OCI-LY1 (cell line): ENCODE data around the gene RSPH1.

ENCODE experiments used
- H2AFZ ChIP-seq: fragments of 200-600 bp; sonication (generic), shearing (Covaris generic); 2 replicates; pipeline ENCODE4 v1.6.0; 2014; ENCODE audit warnings: antibody characterized with exemption, mild to moderate bottlenecking, low read length
- H3F3A ChIP-seq: fragments of 200-600 bp; sonication (generic), shearing (Covaris generic); 2 replicates; pipeline ENCODE4 v1.6.0; 2014; ENCODE audit warnings: mild to moderate bottlenecking, antibody characterized with exemption, low read length, moderate library complexity; ENCODE audit not compliant: insufficient read depth
- H3K27ac ChIP-seq: fragments of 200-600 bp; sonication (generic); 2 replicates; pipeline ENCODE4 v1.5.1; 2014; ENCODE audit warnings: low read length, mixed run types, mild to moderate bottlenecking, low read depth; ENCODE audit not compliant: poor library complexity, severe bottlenecking
- H3K27me3 ChIP-seq: fragments of 200-600 bp; sonication (generic); 2 replicates; pipeline ENCODE4 v1.6.0; 2014; ENCODE audit warnings: antibody characterized with exemption, mild to moderate bottlenecking, low read length, moderate library complexity; ENCODE audit not compliant: insufficient read depth
- H3K36me3 ChIP-seq: fragments of 200-600 bp; sonication (generic); 2 replicates; pipeline ENCODE4 v1.6.1; 2014; ENCODE audit warnings: mild to moderate bottlenecking, antibody characterized with exemption, low read length, moderate library complexity, mixed read lengths; ENCODE audit not compliant: insufficient read depth
- H3K4me1 ChIP-seq: fragments of 200-600 bp; sonication (generic); 2 replicates; pipeline ENCODE4 v1.5.1; 2014; ENCODE audit warnings: mild to moderate bottlenecking, low read length, moderate library complexity; ENCODE audit not compliant: insufficient read depth, severe bottlenecking
- H3K4me2 ChIP-seq: fragments of 200-600 bp; sonication (generic), shearing (Covaris generic); 2 replicates; pipeline ENCODE4 v1.6.1; 2014; ENCODE audit warnings: low read length
- H3K4me3 ChIP-seq: fragments of 200-600 bp; sonication (generic); 2 replicates; pipeline ENCODE4 v1.5.1; 2014; ENCODE audit warnings: low read length, low read depth, mild to moderate bottlenecking, mixed read lengths; ENCODE audit not compliant: poor library complexity, severe bottlenecking
- H3K79me2 ChIP-seq: fragments of 200-600 bp; shearing (Covaris generic); 2 replicates; pipeline ENCODE4 v1.6.1; 2016; ENCODE audit warnings: mixed run types, low read length, mixed read lengths; ENCODE audit not compliant: insufficient read depth
- H3K9ac ChIP-seq: fragments of 200-600 bp; sonication (generic), shearing (Covaris generic); 2 replicates; pipeline ENCODE4 v1.6.1; 2014; ENCODE audit warnings: mild to moderate bottlenecking, low read length, mixed read lengths
- H3K9me2 ChIP-seq: fragments of 200-600 bp; sonication (generic), shearing (Covaris generic); 2 replicates; pipeline ENCODE4 v1.6.1; 2014; ENCODE audit warnings: low read depth, mild to moderate bottlenecking, low read length, mixed read lengths
- H3K9me3 ChIP-seq: fragments of 200-600 bp; shearing (Covaris generic); 2 replicates; pipeline ENCODE4 v1.6.1; 2014; ENCODE audit warnings: low read length, mixed read lengths
- H4K20me1 ChIP-seq: fragments of 200-600 bp; sonication (generic), shearing (Covaris generic); 2 replicates; pipeline ENCODE4 v1.6.0; 2016; ENCODE audit warnings: mild to moderate bottlenecking, low read length; ENCODE audit not compliant: insufficient read depth
- CTCF ChIP-seq: fragments of 200-600 bp; sonication (generic), shearing (Covaris generic); IDR thresholded peaks from 2 replicates; pipeline ENCODE4 v1.5.1; 2017; ENCODE audit warnings: mild to moderate bottlenecking, antibody characterized with exemption, low read length, moderate library complexity, mixed read lengths
- EZH2 ChIP-seq: fragments of 200-600 bp; sonication (generic), shearing (Covaris generic); IDR thresholded peaks from 2 replicates; pipeline ENCODE4 v1.8.0; 2017; ENCODE audit warnings: borderline replicate concordance, mixed run types, mild to moderate bottlenecking, antibody characterized with exemption, low read length, moderate library complexity, mixed read lengths

Gene RSPH1

GRCh38 chr21:42436914-42437313 lies 59.1 kb downstream of the RSPH1 start:
- Histone ChIP-seq H3K9me3 (peaks cover 7% of the 10 kb centered on the region), H4K20me1 (no peaks in the 10 kb centered on the region), H3K4me1 (no peaks in the 10 kb centered on the region), H3K9me2 (no peaks in the 10 kb centered on the region), H3K27me3 (peaks cover 27% of the 10 kb centered on the region; the same call in 1 of the 2 replicates), H3K4me3 (no peak overlapping the region), H3K36me3 (no peaks in the 10 kb centered on the region), H3K27ac (no peak overlapping the region), H3K4me2 (no peak overlapping the region), H3K9ac (no peak overlapping the region), H3K79me2 (no peaks in the 10 kb centered on the region), H3F3A (no peaks in the 10 kb centered on the region), H2AFZ (no peak overlapping the region)
- TF ChIP-seq EZH2 (no peak), CTCF (no peak)

- no peak overlapping the region for H3K9ac ChIP-seq
- TF ChIP-seq EZH2 = no peak
- TF ChIP-seq CTCF = no peak
- no peak overlapping the region for H2AFZ ChIP-seq
These were observed 60.2 kb downstream of the RSPH1 start for GRCh38 chr21:42435833-42436232.

GRCh38 chr21:42435401-42435800 lies 60.6 kb downstream of the RSPH1 start:
- Histone ChIP-seq H3K9me2 (no peaks in the 10 kb centered on the region), H3K9me3 (peaks cover 7% of the 10 kb centered on the region), H3K4me2 (no peak overlapping the region), H3K27me3 (peaks cover 27% of the 10 kb centered on the region; the same call in 1 of the 2 replicates), H3K79me2 (no peaks in the 10 kb centered on the region), H3F3A (no peaks in the 10 kb centered on the region), H3K4me3 (no peak overlapping the region), H2AFZ (no peak overlapping the region), H3K9ac (no peak overlapping the region), H4K20me1 (no peaks in the 10 kb centered on the region), H3K27ac (no peak overlapping the region), H3K4me1 (no peaks in the 10 kb centered on the region), H3K36me3 (no peaks in the 10 kb centered on the region)
- TF ChIP-seq EZH2 = no peak
- no peak for TF ChIP-seq CTCF

More at GRCh38 chr21:42435833-42436232, 60.2 kb downstream of the RSPH1 start:
- peaks cover 27% of the 10 kb centered on the region; the same call in 1 of the 2 replicates for H3K27me3 ChIP-seq
- no peak overlapping the region for H3K4me3 ChIP-seq
- H3K79me2 ChIP-seq = no peaks in the 10 kb centered on the region
- H3K27ac ChIP-seq = no peak overlapping the region
- H3K4me1 ChIP-seq = no peaks in the 10 kb centered on the region
- H3K9me3 ChIP-seq = peaks cover 7% of the 10 kb centered on the region
- no peaks in the 10 kb centered on the region for H3K9me2 ChIP-seq
- H4K20me1 ChIP-seq = no peaks in the 10 kb centered on the region
- H3K4me2 ChIP-seq = no peak overlapping the region
- no peaks in the 10 kb centered on the region for H3F3A ChIP-seq
- H3K36me3 ChIP-seq = no peaks in the 10 kb centered on the region
